ENCODE measurements around the gene GAS7. TPM values are rescaled to one million over a fixed set of nuclear protein-coding genes. Genes with fewer than 3 reads are reported as not detected.

Gene GAS7
- total RNA-seq, 4 donors from 2014 or later, result 242 to 309 (median 264) TPM

DNA sequence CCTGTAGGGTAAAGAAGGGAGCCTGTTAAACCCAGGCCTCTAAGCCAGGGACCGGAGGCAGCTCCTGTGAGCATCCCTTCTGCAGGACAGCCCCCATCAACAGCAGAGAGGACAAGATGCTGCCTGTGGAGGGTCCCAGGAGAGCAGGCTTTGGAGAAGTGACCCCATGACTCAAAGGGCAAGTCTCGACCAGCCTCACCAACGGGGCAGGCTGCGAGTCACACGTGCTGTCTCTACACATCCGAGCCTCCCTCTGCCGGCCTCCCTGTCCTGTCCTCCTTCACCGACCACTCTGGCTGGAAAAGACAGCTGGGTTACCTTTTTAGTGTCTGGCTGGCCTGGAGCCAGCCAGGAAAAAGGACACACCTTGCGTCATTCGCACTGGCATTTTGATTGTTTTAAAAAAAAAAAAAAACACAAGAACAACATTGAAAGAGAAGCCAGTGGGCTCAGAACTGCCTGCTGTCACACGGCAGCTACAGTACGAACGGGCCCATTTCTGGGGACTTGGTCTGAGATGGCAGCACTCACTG lies 218.9 kb downstream of the GAS7 start:
- Histone ChIP-seq H3K4me1 (peaks cover 0 to 55% (median 20%) of the 10 kb centered on the region in 4 donors), H3K27me3 (no peaks in the 10 kb centered on the region), H3K27ac (peak overlapping the region in 1 of 4 donors; percentile 22), H3K9me3 (no peaks in the 10 kb centered on the region), H3K36me3 (peaks cover 0 to 33% (median 0%) of the 10 kb centered on the region in 3 donors), H3K4me3 (no peak overlapping the region)
- 69 to 72% methylated on average over 13 of the region's 13 CpGs for WGBS, 2 donors
- no peak for TF ChIP-seq POLR2A (IDR thresholded peaks at IDR 0.05)
- TF ChIP-seq, protein P1, sequence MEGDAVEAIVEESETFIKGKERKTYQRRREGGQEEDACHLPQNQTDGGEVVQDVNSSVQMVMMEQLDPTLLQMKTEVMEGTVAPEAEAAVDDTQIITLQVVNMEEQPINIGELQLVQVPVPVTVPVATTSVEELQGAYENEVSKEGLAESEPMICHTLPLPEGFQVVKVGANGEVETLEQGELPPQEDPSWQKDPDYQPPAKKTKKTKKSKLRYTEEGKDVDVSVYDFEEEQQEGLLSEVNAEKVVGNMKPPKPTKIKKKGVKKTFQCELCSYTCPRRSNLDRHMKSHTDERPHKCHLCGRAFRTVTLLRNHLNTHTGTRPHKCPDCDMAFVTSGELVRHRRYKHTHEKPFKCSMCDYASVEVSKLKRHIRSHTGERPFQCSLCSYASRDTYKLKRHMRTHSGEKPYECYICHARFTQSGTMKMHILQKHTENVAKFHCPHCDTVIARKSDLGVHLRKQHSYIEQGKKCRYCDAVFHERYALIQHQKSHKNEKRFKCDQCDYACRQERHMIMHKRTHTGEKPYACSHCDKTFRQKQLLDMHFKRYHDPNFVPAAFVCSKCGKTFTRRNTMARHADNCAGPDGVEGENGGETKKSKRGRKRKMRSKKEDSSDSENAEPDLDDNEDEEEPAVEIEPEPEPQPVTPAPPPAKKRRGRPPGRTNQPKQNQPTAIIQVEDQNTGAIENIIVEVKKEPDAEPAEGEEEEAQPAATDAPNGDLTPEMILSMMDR (IDR thresholded peaks at IDR 0.05), result no peak
- no peak for TF ChIP-seq EP300 (IDR thresholded peaks at IDR 0.05)
- no peak for DNase-seq (ENCODE audit: low spot score in 2 of 2)

DNA sequence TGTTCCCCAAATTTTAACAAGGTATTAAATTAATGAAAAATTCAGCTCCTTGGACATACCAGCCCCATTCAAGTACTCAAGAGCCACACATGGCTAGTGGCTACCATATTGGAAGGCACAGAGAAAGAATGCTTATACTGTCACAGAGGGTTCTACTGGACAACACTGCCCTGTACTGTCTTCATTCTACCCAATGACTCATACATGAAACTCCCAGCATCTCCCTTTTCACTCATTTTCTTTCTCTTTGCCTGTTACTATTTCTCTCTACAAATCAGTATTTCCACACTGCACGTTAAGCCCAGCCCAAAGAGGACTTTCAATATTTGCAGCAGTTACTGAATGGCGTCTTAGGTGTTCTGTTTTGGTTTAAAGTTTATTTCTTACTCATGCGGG lies 221.2 kb downstream of the GAS7 start:
- no peak for DNase-seq (ENCODE audit: low spot score in 2 of 2)
- Histone ChIP-seq H3K9me3 (no peaks in the 10 kb centered on the region), H3K36me3 (peaks cover 0 to 33% (median 0%) of the 10 kb centered on the region in 3 donors), H3K27me3 (no peaks in the 10 kb centered on the region), H3K27ac (peak overlapping the region in 2 of 4 donors; percentile 65 to 84), H3K4me1 (peaks cover 0 to 70% (median 26%) of the 10 kb centered on the region in 4 donors), H3K4me3 (no peak overlapping the region)
- 54 to 63% methylated on average over 3 of the region's 3 CpGs for WGBS, 2 donors
- TF ChIP-seq EP300 (IDR thresholded peaks at IDR 0.05) (no peak), POLR2A (IDR thresholded peaks at IDR 0.05) (no peak)
- TF ChIP-seq, protein P1 (IDR thresholded peaks at IDR 0.05), result no peak

DNA sequence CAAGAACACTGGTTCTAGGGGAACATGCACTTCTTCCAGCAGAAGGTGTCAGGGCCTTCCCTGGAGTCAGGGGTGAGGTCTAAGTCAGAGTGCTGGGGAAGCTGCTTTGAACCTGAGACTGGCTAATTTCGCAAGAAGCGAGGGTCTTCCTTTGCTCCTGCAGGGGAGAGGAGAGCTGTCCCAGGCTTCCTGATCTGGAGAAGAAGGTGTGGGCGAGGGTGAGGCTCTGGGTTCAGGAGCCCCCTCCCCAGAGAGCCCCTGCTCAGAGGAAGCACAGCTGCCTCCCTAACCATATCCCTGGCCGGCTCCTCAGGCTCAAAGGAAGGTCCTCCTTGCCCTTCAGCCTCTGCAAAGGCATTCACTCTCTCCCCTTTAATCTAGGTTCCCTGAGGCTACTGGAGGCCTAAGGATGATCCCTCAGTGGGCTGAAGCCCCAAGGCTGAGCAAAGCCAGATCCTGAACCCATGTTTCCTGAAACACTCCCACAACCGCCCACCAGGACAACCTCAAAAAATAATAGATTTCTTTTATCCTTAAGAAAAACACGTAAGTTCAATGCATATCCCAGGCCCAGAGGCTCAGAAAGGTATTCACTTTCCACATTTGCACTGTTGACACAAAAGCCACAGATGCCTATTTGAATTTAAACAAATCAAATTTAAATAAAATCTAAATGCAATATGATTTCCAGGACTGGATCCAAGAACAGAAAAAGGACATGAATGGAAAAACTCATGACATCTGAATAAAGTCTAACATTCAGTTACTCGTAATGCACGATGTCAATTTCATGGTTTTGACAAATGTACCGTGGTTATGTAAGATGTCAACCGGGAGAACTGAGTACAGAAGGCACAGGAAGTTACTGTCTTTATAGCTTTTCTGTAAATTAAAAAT lies 221.9 kb downstream of the GAS7 start:
- H3K4me1 ChIP-seq, result peaks cover 0 to 74% (median 29%) of the 10 kb centered on the region in 4 donors
- TF ChIP-seq, protein P1 (IDR thresholded peaks at IDR 0.05), result no peak
- TF ChIP-seq POLR2A (IDR thresholded peaks at IDR 0.05) (no peak), EP300 (IDR thresholded peaks at IDR 0.05) (no peak)
- no peak for DNase-seq (ENCODE audit: low spot score in 2 of 2)
- H3K36me3 ChIP-seq, result peaks cover 0 to 29% (median 0%) of the 10 kb centered on the region in 3 donors
- WGBS, 2 donors, result 57 to 61% methylated on average over 10 of the region's 10 CpGs
- H3K9me3 ChIP-seq, result no peaks in the 10 kb centered on the region
- no peaks in the 10 kb centered on the region for H3K27me3 ChIP-seq
- H3K4me3 ChIP-seq, result no peak overlapping the region
- peak overlapping the region in 2 of 4 donors; percentile 65 to 84 for H3K27ac ChIP-seq

DNA sequence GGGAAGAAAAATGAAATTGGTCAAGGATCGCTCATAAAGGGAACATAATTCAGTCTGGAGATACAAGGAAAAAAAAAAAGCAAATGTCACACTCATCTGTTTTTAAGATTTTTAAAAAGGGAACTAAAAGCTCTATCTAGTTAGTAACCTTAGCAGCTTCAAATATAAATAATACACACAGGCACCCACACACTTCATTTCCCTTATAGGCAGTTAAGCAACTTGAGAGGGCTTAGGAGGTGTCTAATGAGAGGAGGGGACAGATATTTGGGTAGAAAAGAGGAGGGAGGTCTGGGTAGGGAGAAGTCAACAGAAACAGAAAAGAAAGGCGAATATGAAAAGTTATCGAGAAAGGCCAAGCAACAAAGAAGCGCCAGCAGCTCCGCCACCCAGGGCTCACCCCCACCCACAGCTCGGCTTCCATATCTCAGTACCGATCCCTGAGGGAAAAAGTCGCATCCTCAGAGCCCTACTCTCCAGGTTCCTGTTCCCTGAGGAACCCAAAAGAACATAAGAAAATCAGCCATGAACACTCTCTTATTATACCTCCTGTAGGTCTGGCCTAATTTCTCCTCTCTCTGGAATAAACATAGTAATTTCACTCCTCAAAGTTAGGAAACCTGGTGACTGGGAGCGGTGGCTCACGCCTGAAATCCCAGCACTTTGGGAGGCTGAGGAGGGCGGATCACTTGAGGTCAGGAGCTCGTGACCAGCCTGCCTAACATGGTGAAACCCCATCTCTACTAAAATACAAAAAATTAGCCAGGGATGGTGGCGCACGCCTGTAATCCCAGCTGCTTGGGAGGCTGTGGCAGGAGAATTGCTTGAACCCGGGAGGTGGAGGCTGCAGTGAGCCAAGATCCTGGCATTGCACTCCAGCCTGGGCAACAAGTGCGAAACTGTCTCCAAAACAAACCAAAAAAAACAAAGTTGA lies 223.7 kb downstream of the GAS7 start:
- Histone ChIP-seq H3K4me1 (peaks cover 0 to 90% (median 34%) of the 10 kb centered on the region in 4 donors), H3K36me3 (peaks cover 0 to 10% (median 0%) of the 10 kb centered on the region in 3 donors), H3K27ac (peak overlapping the region in 3 of 4 donors; percentile 17 to 84 (median 76)), H3K27me3 (no peaks in the 10 kb centered on the region), H3K4me3 (no peak overlapping the region), H3K9me3 (no peaks in the 10 kb centered on the region)
- no peak for DNase-seq (ENCODE audit: low spot score in 2 of 2)
- TF ChIP-seq EP300 (IDR thresholded peaks at IDR 0.05) (no peak), POLR2A (IDR thresholded peaks at IDR 0.05) (no peak)
- TF ChIP-seq, protein P1 (IDR thresholded peaks at IDR 0.05), result no peak
- WGBS, 2 donors, result 72 to 73% methylated on average over 16 of the region's 16 CpGs

Measured in tibial nerve (tissue), 4 donors.